NT2/D1 (cell line): ENCODE data around the gene HOXB9.

Experiments
- YY1 ChIP-seq: IDR thresholded peaks from 2 replicates; pipeline ENCODE4 v1.6.1; 2011; ENCODE audit not compliant: insufficient read length, insufficient read depth
- ZNF274 ChIP-seq: IDR thresholded peaks from 2 replicates; pipeline ENCODE4 v1.6.1; 2011; ENCODE audit warnings: mild to moderate bottlenecking, low read depth, low read length

DNA sequence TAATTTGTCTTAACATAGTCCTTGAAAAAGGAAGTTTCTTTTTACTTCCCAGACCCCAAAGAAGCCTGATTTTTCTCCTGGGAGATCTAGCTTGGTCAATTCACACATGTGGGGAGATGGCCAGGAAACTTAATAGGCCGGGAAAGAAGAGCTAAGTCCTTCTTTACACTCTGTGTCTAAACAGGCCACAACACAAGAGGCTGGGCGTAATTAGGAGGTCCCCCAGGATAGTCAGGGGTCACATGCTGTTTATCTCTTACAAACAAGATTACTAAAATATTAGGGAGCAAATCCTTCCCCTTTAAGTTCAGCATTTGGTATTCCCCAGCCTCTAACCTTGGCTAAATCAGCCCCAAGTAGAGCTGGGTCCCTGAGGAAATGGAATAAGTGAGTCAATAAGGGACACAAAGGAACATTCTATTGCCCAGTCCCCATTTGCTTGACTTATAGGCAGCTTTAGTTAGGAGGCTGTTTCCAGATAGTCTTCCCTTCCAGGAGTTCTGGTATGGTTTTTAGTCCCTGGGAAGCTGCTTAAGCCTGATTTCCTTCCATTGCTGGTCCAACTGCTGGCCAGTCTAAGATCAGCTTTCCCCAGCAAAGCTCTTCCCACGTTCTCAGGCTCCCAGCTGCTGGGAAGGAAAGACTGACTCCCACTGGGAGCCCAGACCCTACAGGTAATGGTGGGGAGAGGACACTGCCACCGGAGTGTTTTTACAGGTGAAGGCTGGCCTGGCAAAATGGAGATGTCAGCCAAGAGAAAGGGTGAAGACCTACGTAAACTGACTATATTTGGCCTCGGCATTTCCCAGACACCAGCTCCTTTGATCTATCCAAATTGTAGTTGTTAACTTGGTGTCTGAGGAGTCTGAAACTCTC, 14.1 kb upstream of the HOXB9 start:
- TF ChIP-seq YY1, result no peak
- no peak for TF ChIP-seq ZNF274
